WTC11 (cell line): ENCODE results near the gene ABLIM2. TPM values are rescaled to one million over a fixed set of nuclear protein-coding genes. Genes with fewer than 3 reads are reported as not detected.

ENCODE experiments used
- ATAC-seq: fragments of 200-7000 bp; cut with Tn5 transposase; 2 replicates; pipeline ENCODE4 v1.10.0; 2021; ENCODE audit warnings: mild to moderate bottlenecking, moderate library complexity
- CTCF ChIA-PET: fragments of 300-600 bp; sonication (Branson Sonifier 250); formaldehyde crosslinking; loops from one replicate; lab custom pipeline; 2021; ENCODE audit warnings: antibody characterized with exemption; lab: Charles Lee
- POLR2A ChIA-PET: fragments of 350-600 bp; sonication (Branson Sonifier 250); formaldehyde crosslinking; loops from one replicate; lab custom pipeline; 2021; ENCODE audit warnings: antibody characterized with exemption; lab: Charles Lee
- DNase-seq: peaks from one replicate; pipeline ENCODE4 v3.0.0; 2021; ENCODE audit warnings: low spot score
- H3K27ac Mint-ChIP-seq: 2 replicates; pipeline ENCODE4 v1.8.0; 2021; ENCODE audit warnings: mixed read lengths
- H3K27me3 Mint-ChIP-seq: 2 replicates; pipeline ENCODE4 v1.8.0; 2021; ENCODE audit warnings: low read depth, mild to moderate bottlenecking, moderate library complexity, mixed read lengths
- H3K36me3 Mint-ChIP-seq: 2 replicates; pipeline ENCODE4 v1.8.0; 2021; ENCODE audit warnings: mixed read lengths
- H3K4me1 Mint-ChIP-seq: 2 replicates; pipeline ENCODE4 v1.8.0; 2022; ENCODE audit warnings: mixed read lengths
- H3K4me3 Mint-ChIP-seq: 2 replicates; pipeline ENCODE4 v1.8.0; 2021; ENCODE audit warnings: mild to moderate bottlenecking, moderate library complexity, mixed read lengths
- H3K9me3 Mint-ChIP-seq: 2 replicates; pipeline ENCODE4 v1.8.0; 2021; ENCODE audit warnings: mixed read lengths
- ELF4 ChIP-seq: sonication (generic); formaldehyde crosslinking; IDR thresholded peaks from 2 replicates; pipeline ENCODE4 v1.8.1; 2022; ENCODE audit warnings: low read depth, mild to moderate bottlenecking, moderate library complexity, missing genetic modification reagents
- ETV6 ChIP-seq: sonication (generic); formaldehyde crosslinking; IDR thresholded peaks from 2 replicates; pipeline ENCODE4 v1.8.1; 2022; ENCODE audit warnings: mild to moderate bottlenecking, missing genetic modification reagents
- GABPB1 ChIP-seq: sonication (generic); formaldehyde crosslinking; IDR thresholded peaks from 2 replicates; pipeline ENCODE4 v1.8.1; 2023; ENCODE audit warnings: mild to moderate bottlenecking, missing genetic modification reagents
- HMGA2 ChIP-seq: fragments of 250-450 bp; sonication (Bioruptor Pico); IDR thresholded peaks from 2 replicates; pipeline ENCODE4 v1.4.0; 2021; ENCODE audit warnings: mild to moderate bottlenecking, moderate library complexity
- HMGXB4 ChIP-seq: sonication (generic); formaldehyde crosslinking; IDR thresholded peaks from 2 replicates; pipeline ENCODE4 v1.8.1; 2023; ENCODE audit warnings: mild to moderate bottlenecking, moderate library complexity, missing genetic modification reagents
- JUN ChIP-seq: sonication (generic); formaldehyde crosslinking; IDR thresholded peaks from 2 replicates; pipeline ENCODE4 v1.8.0; 2023; ENCODE audit warnings: mild to moderate bottlenecking, missing genetic modification reagents
- NFE2L1 ChIP-seq: sonication (generic); formaldehyde crosslinking; IDR thresholded peaks from 2 replicates; pipeline ENCODE4 v1.8.1; 2023; ENCODE audit warnings: missing genetic modification reagents
- PREB ChIP-seq: sonication (generic); formaldehyde crosslinking; IDR thresholded peaks from 2 replicates; pipeline ENCODE4 v1.8.1; 2022; ENCODE audit warnings: mild to moderate bottlenecking, missing genetic modification reagents, moderate library complexity, borderline replicate concordance
- SMAD4 ChIP-seq: sonication (generic); formaldehyde crosslinking; IDR thresholded peaks from 2 replicates; pipeline ENCODE4 v1.8.0; 2022; ENCODE audit warnings: mild to moderate bottlenecking, missing genetic modification reagents
- SP1 ChIP-seq: sonication (generic); formaldehyde crosslinking; conservative IDR thresholded peaks from 2 replicates; pipeline ENCODE4 v1.8.1; 2022; ENCODE audit warnings: missing genetic modification reagents
- ZBTB21 ChIP-seq: sonication (generic); formaldehyde crosslinking; IDR thresholded peaks from 2 replicates; pipeline ENCODE4 v1.8.1; 2023; ENCODE audit warnings: mild to moderate bottlenecking, missing genetic modification reagents, borderline replicate concordance
- ZNF121 ChIP-seq: sonication (generic); formaldehyde crosslinking; IDR thresholded peaks from 2 replicates; pipeline ENCODE4 v1.8.0; 2023; ENCODE audit warnings: missing genetic modification reagents
- ZNF416 ChIP-seq: fragments of 250-450 bp; sonication (Bioruptor Pico); IDR thresholded peaks from 2 replicates; pipeline ENCODE4 v1.9.0; 2021; ENCODE audit warnings: mild to moderate bottlenecking, inconsistent platforms
- ZNF425 ChIP-seq: fragments of 250-450 bp; sonication (Bioruptor Pico); conservative IDR thresholded peaks from 2 replicates; pipeline ENCODE4 v1.9.0; 2021; ENCODE audit warnings: mild to moderate bottlenecking
- total RNA-seq: library from RNA; stranded (reverse); gene quantifications from 3 replicates; pipeline ENCODE4 v1.2.3, GENCODE V29; 2021
- TF ChIP-seq, protein P1 (sequence below): sonication (generic); formaldehyde crosslinking; IDR thresholded peaks from 2 replicates; pipeline ENCODE4 v1.8.0; 2023; ENCODE audit warnings: missing genetic modification reagents, mild to moderate bottlenecking, borderline replicate concordance
- TF ChIP-seq, protein P2 (sequence below): sonication (generic); formaldehyde crosslinking; IDR thresholded peaks from 2 replicates; pipeline ENCODE4 v1.8.1; 2023; ENCODE audit warnings: mild to moderate bottlenecking, missing genetic modification reagents
- TF ChIP-seq, protein P3 (sequence below): sonication (generic); formaldehyde crosslinking; IDR thresholded peaks from 2 replicates; pipeline ENCODE4 v1.8.0; 2023; ENCODE audit warnings: missing genetic modification reagents
- TF ChIP-seq, protein P4 (sequence below): sonication (generic); formaldehyde crosslinking; conservative IDR thresholded peaks from 2 replicates; pipeline ENCODE4 v1.8.1; 2023; ENCODE audit warnings: mild to moderate bottlenecking, low read depth, missing genetic modification reagents, moderate library complexity
- TF ChIP-seq, protein P5 (sequence below): sonication (generic); formaldehyde crosslinking; IDR thresholded peaks from 2 replicates; pipeline ENCODE4 v1.8.1; 2022; ENCODE audit warnings: missing genetic modification reagents, borderline replicate concordance

The ABLIM2 gene
- total RNA-seq, 1 experiment from 2014 or later: 2.6 TPM

GRCh38 chr4:7926822-7927221, 231.8 kb downstream of the ABLIM2 start (continued):
- TF ChIP-seq, protein P1, sequence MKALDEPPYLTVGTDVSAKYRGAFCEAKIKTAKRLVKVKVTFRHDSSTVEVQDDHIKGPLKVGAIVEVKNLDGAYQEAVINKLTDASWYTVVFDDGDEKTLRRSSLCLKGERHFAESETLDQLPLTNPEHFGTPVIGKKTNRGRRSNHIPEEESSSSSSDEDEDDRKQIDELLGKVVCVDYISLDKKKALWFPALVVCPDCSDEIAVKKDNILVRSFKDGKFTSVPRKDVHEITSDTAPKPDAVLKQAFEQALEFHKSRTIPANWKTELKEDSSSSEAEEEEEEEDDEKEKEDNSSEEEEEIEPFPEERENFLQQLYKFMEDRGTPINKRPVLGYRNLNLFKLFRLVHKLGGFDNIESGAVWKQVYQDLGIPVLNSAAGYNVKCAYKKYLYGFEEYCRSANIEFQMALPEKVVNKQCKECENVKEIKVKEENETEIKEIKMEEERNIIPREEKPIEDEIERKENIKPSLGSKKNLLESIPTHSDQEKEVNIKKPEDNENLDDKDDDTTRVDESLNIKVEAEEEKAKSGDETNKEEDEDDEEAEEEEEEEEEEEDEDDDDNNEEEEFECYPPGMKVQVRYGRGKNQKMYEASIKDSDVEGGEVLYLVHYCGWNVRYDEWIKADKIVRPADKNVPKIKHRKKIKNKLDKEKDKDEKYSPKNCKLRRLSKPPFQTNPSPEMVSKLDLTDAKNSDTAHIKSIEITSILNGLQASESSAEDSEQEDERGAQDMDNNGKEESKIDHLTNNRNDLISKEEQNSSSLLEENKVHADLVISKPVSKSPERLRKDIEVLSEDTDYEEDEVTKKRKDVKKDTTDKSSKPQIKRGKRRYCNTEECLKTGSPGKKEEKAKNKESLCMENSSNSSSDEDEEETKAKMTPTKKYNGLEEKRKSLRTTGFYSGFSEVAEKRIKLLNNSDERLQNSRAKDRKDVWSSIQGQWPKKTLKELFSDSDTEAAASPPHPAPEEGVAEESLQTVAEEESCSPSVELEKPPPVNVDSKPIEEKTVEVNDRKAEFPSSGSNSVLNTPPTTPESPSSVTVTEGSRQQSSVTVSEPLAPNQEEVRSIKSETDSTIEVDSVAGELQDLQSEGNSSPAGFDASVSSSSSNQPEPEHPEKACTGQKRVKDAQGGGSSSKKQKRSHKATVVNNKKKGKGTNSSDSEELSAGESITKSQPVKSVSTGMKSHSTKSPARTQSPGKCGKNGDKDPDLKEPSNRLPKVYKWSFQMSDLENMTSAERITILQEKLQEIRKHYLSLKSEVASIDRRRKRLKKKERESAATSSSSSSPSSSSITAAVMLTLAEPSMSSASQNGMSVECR (CRISPR knock-in tag): no peak
- TF ChIP-seq PREB: no peak
- TF ChIP-seq, protein P2, sequence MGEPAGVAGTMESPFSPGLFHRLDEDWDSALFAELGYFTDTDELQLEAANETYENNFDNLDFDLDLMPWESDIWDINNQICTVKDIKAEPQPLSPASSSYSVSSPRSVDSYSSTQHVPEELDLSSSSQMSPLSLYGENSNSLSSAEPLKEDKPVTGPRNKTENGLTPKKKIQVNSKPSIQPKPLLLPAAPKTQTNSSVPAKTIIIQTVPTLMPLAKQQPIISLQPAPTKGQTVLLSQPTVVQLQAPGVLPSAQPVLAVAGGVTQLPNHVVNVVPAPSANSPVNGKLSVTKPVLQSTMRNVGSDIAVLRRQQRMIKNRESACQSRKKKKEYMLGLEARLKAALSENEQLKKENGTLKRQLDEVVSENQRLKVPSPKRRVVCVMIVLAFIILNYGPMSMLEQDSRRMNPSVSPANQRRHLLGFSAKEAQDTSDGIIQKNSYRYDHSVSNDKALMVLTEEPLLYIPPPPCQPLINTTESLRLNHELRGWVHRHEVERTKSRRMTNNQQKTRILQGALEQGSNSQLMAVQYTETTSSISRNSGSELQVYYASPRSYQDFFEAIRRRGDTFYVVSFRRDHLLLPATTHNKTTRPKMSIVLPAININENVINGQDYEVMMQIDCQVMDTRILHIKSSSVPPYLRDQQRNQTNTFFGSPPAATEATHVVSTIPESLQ (CRISPR knock-in tag): no peak
- no peak for TF ChIP-seq HMGA2 (CRISPR knock-in tag)
- no peak for TF ChIP-seq ZBTB21
- no peak for TF ChIP-seq SP1 (CRISPR knock-in tag)

GRCh38 chr4:7924570-7924969, 234.0 kb downstream of the ABLIM2 start:
- H3K4me1 Mint-ChIP-seq: peaks cover 16% of the 10 kb centered on the region
- DNase-seq (no peak), ATAC-seq (no peak)
- no peak overlapping the region; the same call in 1 of the 2 replicates for H3K27ac Mint-ChIP-seq
- CTCF ChIA-PET: interaction anchor here (0.5 to 1.8 kb wide), 4 partner anchors 14 to 120 kb away, joined by 3 to 8 read pairs (median 3); no protein-coding TSS in a partner anchor
- POLR2A ChIA-PET: no interaction called here
- H3K36me3 Mint-ChIP-seq: peaks cover 14% of the 10 kb centered on the region
- no peaks in the 10 kb centered on the region for H3K27me3 Mint-ChIP-seq
- peaks cover 9% of the 10 kb centered on the region for H3K9me3 Mint-ChIP-seq
- no peak overlapping the region for H3K4me3 Mint-ChIP-seq
- TF ChIP-seq ZNF121 (CRISPR knock-in tag): no peak
- TF ChIP-seq JUN (CRISPR knock-in tag): no peak
- TF ChIP-seq, protein P3, sequence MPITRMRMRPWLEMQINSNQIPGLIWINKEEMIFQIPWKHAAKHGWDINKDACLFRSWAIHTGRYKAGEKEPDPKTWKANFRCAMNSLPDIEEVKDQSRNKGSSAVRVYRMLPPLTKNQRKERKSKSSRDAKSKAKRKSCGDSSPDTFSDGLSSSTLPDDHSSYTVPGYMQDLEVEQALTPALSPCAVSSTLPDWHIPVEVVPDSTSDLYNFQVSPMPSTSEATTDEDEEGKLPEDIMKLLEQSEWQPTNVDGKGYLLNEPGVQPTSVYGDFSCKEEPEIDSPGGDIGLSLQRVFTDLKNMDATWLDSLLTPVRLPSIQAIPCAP (CRISPR knock-in tag): no peak
- TF ChIP-seq, protein P4, sequence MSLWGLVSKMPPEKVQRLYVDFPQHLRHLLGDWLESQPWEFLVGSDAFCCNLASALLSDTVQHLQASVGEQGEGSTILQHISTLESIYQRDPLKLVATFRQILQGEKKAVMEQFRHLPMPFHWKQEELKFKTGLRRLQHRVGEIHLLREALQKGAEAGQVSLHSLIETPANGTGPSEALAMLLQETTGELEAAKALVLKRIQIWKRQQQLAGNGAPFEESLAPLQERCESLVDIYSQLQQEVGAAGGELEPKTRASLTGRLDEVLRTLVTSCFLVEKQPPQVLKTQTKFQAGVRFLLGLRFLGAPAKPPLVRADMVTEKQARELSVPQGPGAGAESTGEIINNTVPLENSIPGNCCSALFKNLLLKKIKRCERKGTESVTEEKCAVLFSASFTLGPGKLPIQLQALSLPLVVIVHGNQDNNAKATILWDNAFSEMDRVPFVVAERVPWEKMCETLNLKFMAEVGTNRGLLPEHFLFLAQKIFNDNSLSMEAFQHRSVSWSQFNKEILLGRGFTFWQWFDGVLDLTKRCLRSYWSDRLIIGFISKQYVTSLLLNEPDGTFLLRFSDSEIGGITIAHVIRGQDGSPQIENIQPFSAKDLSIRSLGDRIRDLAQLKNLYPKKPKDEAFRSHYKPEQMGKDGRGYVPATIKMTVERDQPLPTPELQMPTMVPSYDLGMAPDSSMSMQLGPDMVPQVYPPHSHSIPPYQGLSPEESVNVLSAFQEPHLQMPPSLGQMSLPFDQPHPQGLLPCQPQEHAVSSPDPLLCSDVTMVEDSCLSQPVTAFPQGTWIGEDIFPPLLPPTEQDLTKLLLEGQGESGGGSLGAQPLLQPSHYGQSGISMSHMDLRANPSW: no peak
- no peak for TF ChIP-seq SMAD4 (CRISPR knock-in tag)
- no peak for TF ChIP-seq ZBTB21
- TF ChIP-seq GABPB1: no peak
- TF ChIP-seq HMGXB4: no peak
- no peak for TF ChIP-seq ETV6
- no peak for TF ChIP-seq ZNF425 (CRISPR knock-in tag)
- TF ChIP-seq ZNF416 (CRISPR knock-in tag): no peak
- no peak for TF ChIP-seq ELF4 (CRISPR knock-in tag)
- TF ChIP-seq, protein P5, sequence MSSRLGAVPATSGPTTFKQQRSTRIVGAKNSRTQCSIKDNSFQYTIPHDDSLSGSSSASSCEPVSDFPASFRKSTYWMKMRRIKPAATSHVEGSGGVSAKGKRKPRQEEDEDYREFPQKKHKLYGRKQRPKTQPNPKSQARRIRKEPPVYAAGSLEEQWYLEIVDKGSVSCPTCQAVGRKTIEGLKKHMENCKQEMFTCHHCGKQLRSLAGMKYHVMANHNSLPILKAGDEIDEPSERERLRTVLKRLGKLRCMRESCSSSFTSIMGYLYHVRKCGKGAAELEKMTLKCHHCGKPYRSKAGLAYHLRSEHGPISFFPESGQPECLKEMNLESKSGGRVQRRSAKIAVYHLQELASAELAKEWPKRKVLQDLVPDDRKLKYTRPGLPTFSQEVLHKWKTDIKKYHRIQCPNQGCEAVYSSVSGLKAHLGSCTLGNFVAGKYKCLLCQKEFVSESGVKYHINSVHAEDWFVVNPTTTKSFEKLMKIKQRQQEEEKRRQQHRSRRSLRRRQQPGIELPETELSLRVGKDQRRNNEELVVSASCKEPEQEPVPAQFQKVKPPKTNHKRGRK: no peak
- no peak for TF ChIP-seq NFE2L1 (CRISPR knock-in tag)
